ENCODE measurements around the gene CAPG.

DNA sequence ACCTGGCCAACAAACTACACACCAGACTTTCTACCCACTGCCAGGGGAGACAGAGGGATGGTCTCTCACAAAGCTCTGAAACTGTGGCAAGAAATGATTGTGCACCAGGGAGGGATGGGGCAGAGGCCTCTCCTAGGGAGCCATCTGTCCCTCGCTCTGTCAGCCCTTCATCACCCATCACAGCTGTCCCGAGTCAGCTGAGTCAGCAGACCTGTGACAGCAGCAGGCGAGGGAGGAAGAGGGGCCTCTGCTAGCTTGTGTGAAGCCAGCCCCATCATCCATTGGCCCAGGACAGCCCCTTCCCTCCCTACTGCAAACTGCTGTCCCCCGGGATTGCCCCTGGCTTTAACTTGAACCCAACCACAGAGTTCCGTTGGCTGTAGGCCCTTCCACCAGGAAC lies 13.4 kb upstream of the CAPG start:
- no peak for TF ChIP-seq MAZ (IDR thresholded peaks at IDR 0.05; ENCODE audit: borderline replicate concordance, low read depth, low read length)
- no peak for TF ChIP-seq CTCF (conservative IDR thresholded peaks at IDR 0.05; ENCODE audit: low read depth, low read length)
- no peak for TF ChIP-seq POLR2A (IDR thresholded peaks at IDR 0.05; ENCODE audit: low read depth, low read length)
- TF ChIP-seq CEBPB (IDR thresholded peaks at IDR 0.05; ENCODE audit: low read depth, low read length), result no peak
- 0 out of 2 replicates have a peak, but pooled peaks have one; percentile 57 for TF ChIP-seq MAFK (IDR thresholded peaks at IDR 0.05; ENCODE audit: low read depth, low read length)
- TF ChIP-seq BHLHE40 (IDR thresholded peaks at IDR 0.05; ENCODE audit: low read depth, low read length), result no peak

Data from IMR-90 (cell line).